DND-41 (cell line): ENCODE measurements around the gene VPS37D.
A peak's percentile ranks its signal among the peaks of the same experiment; 100 is the strongest.
"Not testable (repeated sequence)": the region's sequence is repeated elsewhere in the genome, so short reads cannot be mapped to it uniquely, and the experiment has no call there.

Experiments
- ATAC-seq: fragments of 200-7000 bp; cut with Tn5 transposase; 3 replicates; pipeline ENCODE4 v1.9.1; 2021; ENCODE audit warnings: low read depth; ENCODE audit not compliant: insufficient read depth
- DNase-seq: peaks from one replicate; pipeline ENCODE4 v3.0.0-alpha.2; 2020
- H2AFZ ChIP-seq: 2 replicates; pipeline ENCODE4 v1.6.0; 2012; ENCODE audit warnings: low read depth, low read length
- H3K27ac ChIP-seq: 2 replicates; pipeline ENCODE4 v1.5.1; 2012; ENCODE audit warnings: low read length, inconsistent platforms
- H3K27me3 ChIP-seq: fragments of 200-600 bp; sonication (generic); 2 replicates; pipeline ENCODE4 v1.6.0; 2012; ENCODE audit warnings: low read length, mild to moderate bottlenecking, inconsistent platforms; ENCODE audit not compliant: insufficient read depth, poor library complexity
- H3K36me3 ChIP-seq: 2 replicates; pipeline ENCODE4 v1.5.1; 2012; ENCODE audit warnings: low read length, inconsistent platforms; ENCODE audit not compliant: insufficient read depth
- H3K4me1 ChIP-seq: 2 replicates; pipeline ENCODE4 v1.5.1; 2012; ENCODE audit warnings: mild to moderate bottlenecking, low read length; ENCODE audit not compliant: insufficient read depth
- H3K4me2 ChIP-seq: 2 replicates; pipeline ENCODE4 v1.6.0; 2012; ENCODE audit warnings: mild to moderate bottlenecking, moderate library complexity, low read length, inconsistent platforms; ENCODE audit not compliant: insufficient read depth
- H3K4me3 ChIP-seq, 2 experiments: fragments of 200-600 bp in 1 of 2; shearing (Covaris generic) in 1 of 2; 2 replicates each; pipeline ENCODE4 v1.5.1; 2012 to 2016; ENCODE audit warnings: inconsistent platforms in 2 of 2, low read length in 2 of 2, mild to moderate bottlenecking in 2 of 2, low read depth in 1 of 2, moderate library complexity in 1 of 2
- H3K79me2 ChIP-seq: 2 replicates; pipeline ENCODE4 v1.6.0; 2012; ENCODE audit warnings: low read length, inconsistent platforms; ENCODE audit not compliant: insufficient read depth
- H3K9ac ChIP-seq: 2 replicates; pipeline ENCODE4 v1.6.0; 2012; ENCODE audit warnings: low read depth, mild to moderate bottlenecking, inconsistent platforms, low read length, moderate library complexity
- H3K9me3 ChIP-seq: 2 replicates; pipeline ENCODE4 v1.5.1; 2012; ENCODE audit warnings: low read length, moderate library complexity, mild to moderate bottlenecking, inconsistent platforms; ENCODE audit not compliant: insufficient read depth, severe bottlenecking
- H4K20me1 ChIP-seq: 2 replicates; pipeline ENCODE4 v1.6.0; 2012; ENCODE audit warnings: low read length; ENCODE audit not compliant: insufficient read depth
- EZH2 ChIP-seq: IDR thresholded peaks from 3 replicates; pipeline ENCODE4 v1.6.1; 2012; ENCODE audit warnings: borderline replicate concordance, low read depth, mild to moderate bottlenecking, moderate library complexity, low read length, inconsistent platforms; ENCODE audit not compliant: severe bottlenecking
- TF ChIP-seq, protein P1 (sequence below): IDR thresholded peaks from 2 replicates; pipeline ENCODE4 v1.5.1; 2012; ENCODE audit warnings: borderline replicate concordance, low read length, moderate library complexity, mild to moderate bottlenecking; ENCODE audit not compliant: poor library complexity, severe bottlenecking; ENCODE audit errors: extremely low read depth

Gene VPS37D, protein sequence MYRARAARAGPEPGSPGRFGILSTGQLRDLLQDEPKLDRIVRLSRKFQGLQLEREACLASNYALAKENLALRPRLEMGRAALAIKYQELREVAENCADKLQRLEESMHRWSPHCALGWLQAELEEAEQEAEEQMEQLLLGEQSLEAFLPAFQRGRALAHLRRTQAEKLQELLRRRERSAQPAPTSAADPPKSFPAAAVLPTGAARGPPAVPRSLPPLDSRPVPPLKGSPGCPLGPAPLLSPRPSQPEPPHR

DNA sequence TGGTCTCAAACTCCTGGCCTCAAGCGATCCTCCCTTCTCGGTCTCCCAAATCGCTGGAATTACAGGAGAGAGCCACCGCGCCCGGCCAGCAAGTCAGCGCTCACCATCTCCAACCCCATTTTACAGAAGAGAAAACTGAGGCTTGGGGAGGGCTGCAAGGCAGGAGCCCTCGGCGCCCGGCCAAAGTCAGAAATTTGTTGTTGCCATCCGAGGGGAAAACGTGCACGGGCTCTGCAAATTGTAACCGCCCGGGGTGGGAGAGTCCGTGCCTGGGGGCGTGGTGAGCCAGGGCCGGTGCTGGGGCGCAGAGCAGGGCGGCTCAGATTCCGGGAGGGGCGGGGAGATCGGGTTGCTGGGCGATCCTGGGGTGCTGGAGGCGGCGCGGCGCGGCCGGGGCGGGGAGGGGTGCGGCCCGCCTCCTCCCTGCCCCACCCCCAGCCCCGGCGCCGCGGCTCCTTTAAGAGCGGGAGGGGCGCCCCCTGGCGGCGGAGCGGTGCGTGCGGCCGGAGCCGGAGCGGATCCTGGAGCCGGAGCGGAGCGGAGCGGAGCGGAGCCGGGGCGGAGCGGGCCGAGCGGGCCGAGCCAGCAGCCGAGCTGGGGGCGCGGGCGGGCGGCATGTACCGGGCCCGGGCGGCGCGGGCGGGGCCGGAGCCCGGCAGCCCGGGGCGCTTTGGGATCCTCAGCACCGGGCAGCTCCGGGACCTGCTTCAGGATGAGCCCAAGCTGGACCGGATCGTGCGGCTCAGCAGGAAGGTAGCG is at the start of gene VPS37D:
Gene VPS37D, plus strand, starts transcription at position 488 of the 759 bp plus-strand sequence. Its CDS starts 128 bp downstream, at position 616.
- ATAC-seq (peak; percentile 92), DNase-seq (peak; percentile 86)
- no peaks in the 10 kb centered on the region for H4K20me1 ChIP-seq
- peaks cover 6% of the 10 kb centered on the region for H3K27me3 ChIP-seq
- H3K79me2 ChIP-seq = no peaks in the 10 kb centered on the region
- TF ChIP-seq, protein P1, sequence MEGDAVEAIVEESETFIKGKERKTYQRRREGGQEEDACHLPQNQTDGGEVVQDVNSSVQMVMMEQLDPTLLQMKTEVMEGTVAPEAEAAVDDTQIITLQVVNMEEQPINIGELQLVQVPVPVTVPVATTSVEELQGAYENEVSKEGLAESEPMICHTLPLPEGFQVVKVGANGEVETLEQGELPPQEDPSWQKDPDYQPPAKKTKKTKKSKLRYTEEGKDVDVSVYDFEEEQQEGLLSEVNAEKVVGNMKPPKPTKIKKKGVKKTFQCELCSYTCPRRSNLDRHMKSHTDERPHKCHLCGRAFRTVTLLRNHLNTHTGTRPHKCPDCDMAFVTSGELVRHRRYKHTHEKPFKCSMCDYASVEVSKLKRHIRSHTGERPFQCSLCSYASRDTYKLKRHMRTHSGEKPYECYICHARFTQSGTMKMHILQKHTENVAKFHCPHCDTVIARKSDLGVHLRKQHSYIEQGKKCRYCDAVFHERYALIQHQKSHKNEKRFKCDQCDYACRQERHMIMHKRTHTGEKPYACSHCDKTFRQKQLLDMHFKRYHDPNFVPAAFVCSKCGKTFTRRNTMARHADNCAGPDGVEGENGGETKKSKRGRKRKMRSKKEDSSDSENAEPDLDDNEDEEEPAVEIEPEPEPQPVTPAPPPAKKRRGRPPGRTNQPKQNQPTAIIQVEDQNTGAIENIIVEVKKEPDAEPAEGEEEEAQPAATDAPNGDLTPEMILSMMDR = peak; percentile 82
- no peak for TF ChIP-seq EZH2
- no peak within 1 kb of the TSS for H3K27ac ChIP-seq
- H3K36me3 ChIP-seq = no peaks in the 10 kb centered on the region
- H2AFZ ChIP-seq = peak within 1 kb of the TSS; percentile 77
- H3K9me3 ChIP-seq = peaks cover 3% of the 10 kb centered on the region
- peak within 1 kb of the TSS; percentile 59 for H3K9ac ChIP-seq
- H3K4me3 ChIP-seq = peak within 1 kb of the TSS; percentile 2 to 56; a peak in 3 of 4 replicates
- peaks cover 11% of the 10 kb centered on the region for H3K4me1 ChIP-seq
- H3K4me2 ChIP-seq = peak within 1 kb of the TSS; percentile 76

GRCh38 chr7:73618538-73618937 is 49.1 kb upstream of the VPS37D start:
- no peaks in the 10 kb centered on the region for H3K79me2 ChIP-seq
- no peak overlapping the region for H2AFZ ChIP-seq
- no peaks in the 10 kb centered on the region for H3K4me1 ChIP-seq
- H3K9ac ChIP-seq = no peak overlapping the region
- no peak overlapping the region for H3K27ac ChIP-seq
- no peak overlapping the region for H3K4me3 ChIP-seq
- no peak for DNase-seq
- no peaks in the 10 kb centered on the region for H3K9me3 ChIP-seq
- peaks cover 8% of the 10 kb centered on the region for H3K27me3 ChIP-seq
- no peak for ATAC-seq
- H3K4me2 ChIP-seq = no peak overlapping the region
- H4K20me1 ChIP-seq = no peaks in the 10 kb centered on the region
- no peaks in the 10 kb centered on the region for H3K36me3 ChIP-seq
- TF ChIP-seq EZH2 = no peak
- TF ChIP-seq, protein P1 = no peak

GRCh38 chr7:73619394-73619793 is 48.2 kb upstream of the VPS37D start:
- H3K27me3 ChIP-seq, H3K4me1 ChIP-seq, ATAC-seq, H3K79me2 ChIP-seq, H3K27ac ChIP-seq, H4K20me1 ChIP-seq, H3K9me3 ChIP-seq, H3K9ac ChIP-seq, H3K4me2 ChIP-seq, DNase-seq, H3K4me3 ChIP-seq, H3K36me3 ChIP-seq, H2AFZ ChIP-seq: not testable (repeated sequence)
